Esophagus squamous epithelium (tissue), 4 donors: Measurements from ENCODE around the gene FGF14.

Experiments
- POLR2A ChIP-seq, 4 donors: fragments of 450-650 bp; IDR thresholded peaks; one replicate each; pipeline ENCODE4 v1.6.1; 2017; ENCODE audit warnings: antibody characterized with exemption in 4 of 4, mild to moderate bottlenecking in 4 of 4, moderate library complexity in 3 of 4
- TF ChIP-seq, protein P1 (sequence below), 6 experiments: fragments of 450-650 bp in 4 of 6; fragments of 200-600 bp in 2 of 6; sonication (generic) in 2 of 6; IDR thresholded peaks; one replicate each; pipeline ENCODE4 v1.5.1; 2016 to 2019; ENCODE audit warnings: antibody characterized with exemption in 6 of 6, mild to moderate bottlenecking in 4 of 6, moderate library complexity in 4 of 6

DNA sequence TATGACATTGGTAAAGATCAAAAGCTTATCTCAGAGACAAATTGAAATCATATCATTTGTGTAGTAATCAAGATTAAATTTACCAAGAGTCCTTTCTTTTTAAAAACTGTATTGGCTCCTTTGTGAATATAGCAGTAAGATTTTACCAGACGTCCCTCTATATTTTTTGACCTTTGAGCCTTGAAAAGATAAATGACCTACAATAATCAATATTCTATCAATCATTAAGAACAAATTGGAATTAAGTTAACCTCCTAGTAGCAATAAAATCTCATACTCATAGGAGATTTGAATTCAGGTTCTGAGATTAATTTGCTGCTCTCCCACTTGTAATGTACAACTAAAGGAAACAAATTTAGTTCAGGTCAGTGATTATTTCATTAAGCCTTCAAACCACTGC lies 78.3 kb downstream of the FGF14 start:
- TF ChIP-seq, protein P1, sequence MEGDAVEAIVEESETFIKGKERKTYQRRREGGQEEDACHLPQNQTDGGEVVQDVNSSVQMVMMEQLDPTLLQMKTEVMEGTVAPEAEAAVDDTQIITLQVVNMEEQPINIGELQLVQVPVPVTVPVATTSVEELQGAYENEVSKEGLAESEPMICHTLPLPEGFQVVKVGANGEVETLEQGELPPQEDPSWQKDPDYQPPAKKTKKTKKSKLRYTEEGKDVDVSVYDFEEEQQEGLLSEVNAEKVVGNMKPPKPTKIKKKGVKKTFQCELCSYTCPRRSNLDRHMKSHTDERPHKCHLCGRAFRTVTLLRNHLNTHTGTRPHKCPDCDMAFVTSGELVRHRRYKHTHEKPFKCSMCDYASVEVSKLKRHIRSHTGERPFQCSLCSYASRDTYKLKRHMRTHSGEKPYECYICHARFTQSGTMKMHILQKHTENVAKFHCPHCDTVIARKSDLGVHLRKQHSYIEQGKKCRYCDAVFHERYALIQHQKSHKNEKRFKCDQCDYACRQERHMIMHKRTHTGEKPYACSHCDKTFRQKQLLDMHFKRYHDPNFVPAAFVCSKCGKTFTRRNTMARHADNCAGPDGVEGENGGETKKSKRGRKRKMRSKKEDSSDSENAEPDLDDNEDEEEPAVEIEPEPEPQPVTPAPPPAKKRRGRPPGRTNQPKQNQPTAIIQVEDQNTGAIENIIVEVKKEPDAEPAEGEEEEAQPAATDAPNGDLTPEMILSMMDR (IDR thresholded peaks at IDR 0.05), result no peak
- no peak for TF ChIP-seq POLR2A (IDR thresholded peaks at IDR 0.05)
